Head of caudate nucleus (tissue), 42 donors: Measurements from ENCODE around the gene LY9.
"Not testable (repeated sequence)": the region's sequence is repeated elsewhere in the genome, so short reads cannot be mapped to it uniquely, and the experiment has no call there.

ENCODE experiments used
- DNase-seq, 42 donors: peaks; one replicate each; pipeline versions ENCODE4 v3.0.0 to v3.0.0-alpha.2; 2020 to 2021; ENCODE audit warnings: mixed read lengths in 7 of 42
- intact Hi-C: fragments of 100-400 bp; cut with DNase I; formaldehyde crosslinking; loops from one replicate; pipeline ENCODE4 v1.15.0; 2022

Gene LY9

GRCh38 chr1:160767395-160768294, 28.3 kb upstream of the LY9 start:
- intact Hi-C loops, result no loop called here
- no peak for DNase-seq

- DNase-seq, result peak in 4 of 42 donors; percentile 17 to 31 (median 22)
- intact Hi-C loops, result no loop called here
These were observed 27.7 kb upstream of the LY9 start for GRCh38 chr1:160768295-160768657.

GRCh38 chr1:160772331-160772730, 23.6 kb upstream of the LY9 start:
- no peak for DNase-seq
- intact Hi-C loops, result no loop called here

- intact Hi-C loops, result no loop called here
- no peak for DNase-seq
These were observed 22.9 kb upstream of the LY9 start for GRCh38 chr1:160773093-160773492.

GRCh38 chr1:160774886-160775719, 20.9 kb upstream of the LY9 start:
- DNase-seq, result no peak
- intact Hi-C loops, result no loop called here

GRCh38 chr1:160776178-160776577, 19.8 kb upstream of the LY9 start:
- DNase-seq, result no peak
- intact Hi-C loops, result no loop called here

GRCh38 chr1:160777486-160778089, 18.4 kb upstream of the LY9 start:
- DNase-seq, result peak in 3 of 42 donors; percentile 38 to 49 (median 39)

GRCh38 chr1:160778976-160779375, 17.0 kb upstream of the LY9 start:
- intact Hi-C loops, result no loop called here
- DNase-seq, result no peak

More at GRCh38 chr1:160777486-160778089, 18.4 kb upstream of the LY9 start:
- intact Hi-C loops, result no loop called here

GRCh38 chr1:160779626-160780397, 16.2 kb upstream of the LY9 start:
- intact Hi-C loops, result no loop called here
- peak in 11 of 42 donors; percentile 16 to 67 (median 40) for DNase-seq

GRCh38 chr1:160780398-160780755, 15.6 kb upstream of the LY9 start:
- DNase-seq, result no peak
- intact Hi-C loops, result no loop called here

- DNase-seq, result no peak
- intact Hi-C loops, result no loop called here
These were observed 14.7 kb upstream of the LY9 start for GRCh38 chr1:160781186-160781766.

- intact Hi-C loops, result no loop called here
These were observed 13.9 kb upstream of the LY9 start for GRCh38 chr1:160781914-160782689.

GRCh38 chr1:160782988-160783765, 12.8 kb upstream of the LY9 start:
- intact Hi-C loops, DNase-seq: not testable (repeated sequence)

More at GRCh38 chr1:160781914-160782689, 13.9 kb upstream of the LY9 start:
- DNase-seq, result no peak

GRCh38 chr1:160789051-160789701, 6.8 kb upstream of the LY9 start:
- intact Hi-C loops, result no loop called here
- DNase-seq, result no peak

GRCh38 chr1:160789702-160790611, 6.0 kb upstream of the LY9 start:
- intact Hi-C loops, result no loop called here
- no peak for DNase-seq

- no peak for DNase-seq
- intact Hi-C loops, result no loop called here
These were observed 1.6 kb upstream of the LY9 start for GRCh38 chr1:160794376-160794775.
